Naive B cell (primary cell): ENCODE measurements around the gene PER2. TPM values are rescaled to one million over a fixed set of nuclear protein-coding genes. Genes with fewer than 3 reads are reported as not detected.
A peak's percentile ranks its signal among the peaks of the same experiment; 100 is the strongest.

Experiments used
- ATAC-seq, 2 donors: fragments of 150-1000 bp; cut with Tn5 transposase; 2 replicates each; pipeline ENCODE4 v1.10.0; 2021; ENCODE audit warnings: low read depth in 2 of 2, mild to moderate bottlenecking in 2 of 2, moderate library complexity in 2 of 2
- DNase-seq: peaks from one replicate; pipeline ENCODE4 v3.0.0; 2022
- H3K27ac Mint-ChIP-seq, 6 donors: one replicate each; pipeline ENCODE4 v1.8.0; 2020 to 2022; ENCODE audit warnings: mild to moderate bottlenecking in 6 of 6, mixed read lengths in 6 of 6, moderate library complexity in 5 of 6, inconsistent platforms in 2 of 6
- H3K27me3 Mint-ChIP-seq, 3 donors: one replicate each; pipeline ENCODE4 v1.8.0; 2021 to 2022; ENCODE audit warnings: mixed read lengths in 3 of 3, mild to moderate bottlenecking in 1 of 3
- H3K36me3 Mint-ChIP-seq, 2 donors: one replicate each; pipeline ENCODE4 v1.8.0; 2020 to 2022; ENCODE audit warnings: mixed read lengths in 2 of 2, inconsistent platforms in 1 of 2, mild to moderate bottlenecking in 1 of 2
- H3K4me1 Mint-ChIP-seq, 3 donors: one replicate each; pipeline ENCODE4 v1.8.0; 2020 to 2022; ENCODE audit warnings: mixed read lengths in 3 of 3, inconsistent platforms in 1 of 3, mild to moderate bottlenecking in 1 of 3, moderate library complexity in 1 of 3
- H3K4me3 Mint-ChIP-seq, 8 donors: one replicate each; pipeline ENCODE4 v1.8.0; 2020 to 2022; ENCODE audit warnings: mild to moderate bottlenecking in 8 of 8, mixed read lengths in 8 of 8, moderate library complexity in 8 of 8, inconsistent platforms in 2 of 8
- H3K9me3 Mint-ChIP-seq, 7 donors: one replicate each; pipeline ENCODE4 v1.8.0; 2020 to 2022; ENCODE audit warnings: mixed read lengths in 7 of 7, mild to moderate bottlenecking in 5 of 7, inconsistent platforms in 2 of 7, moderate library complexity in 1 of 7
- polyA plus RNA-seq, 6 donors: library from polyadenylated mRNA; unstranded; fragments of 300-500 nt; fragmentation: Illumina TruSeq; gene quantifications; one replicate each; pipeline ENCODE4 v1.2.3, GENCODE V29; 2021; ENCODE audit warnings: low read depth in 6 of 6

Gene PER2
- polyA plus RNA-seq, 6 donors from 2014 or later, result 3.5 to 11.7 (median 4.5) TPM

DNA sequence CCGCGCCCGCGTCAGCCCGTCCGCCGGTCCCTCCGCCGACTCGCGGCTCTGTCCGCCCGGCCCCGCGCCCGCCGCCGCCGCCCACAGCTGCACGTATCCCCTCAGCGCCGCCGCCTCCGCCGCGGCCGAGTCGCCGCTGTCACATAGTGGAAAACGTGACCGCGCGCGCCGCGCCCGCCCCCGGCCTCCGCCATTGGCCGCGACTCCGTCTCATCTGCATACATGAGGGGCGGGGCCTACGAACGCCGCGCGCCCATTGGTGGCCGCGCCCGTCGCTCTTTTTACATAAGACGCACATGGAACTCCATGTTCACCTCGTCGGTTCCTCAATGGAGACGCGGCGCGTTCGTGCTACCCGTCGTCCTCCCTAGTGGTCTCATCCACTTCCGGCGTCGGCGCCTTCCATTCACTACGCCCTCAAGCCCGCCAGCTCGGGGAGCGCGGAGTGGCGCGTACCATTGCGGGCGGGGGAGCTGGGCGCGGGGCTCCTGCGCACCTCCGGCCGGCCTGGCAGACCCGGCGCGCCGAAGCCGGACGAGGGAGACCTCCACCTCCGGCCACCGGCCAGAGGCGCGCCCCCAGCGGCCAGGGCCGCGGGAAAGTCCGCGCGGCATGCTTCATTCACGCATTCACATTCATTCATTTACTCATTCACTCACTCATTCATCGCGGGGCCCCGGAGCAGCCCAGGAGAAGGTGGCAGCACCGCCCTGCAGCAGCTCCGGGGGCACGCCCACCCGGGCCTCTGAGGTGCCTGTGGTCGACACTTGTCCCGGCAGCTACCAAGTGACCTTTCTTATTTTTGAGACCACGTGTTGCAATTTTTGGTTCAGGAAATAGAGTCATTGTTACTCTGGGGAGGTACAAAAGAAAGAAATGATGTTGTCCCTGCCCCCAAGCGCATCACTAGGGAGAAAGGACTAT is 502 bp upstream of the PER2 start:
- no peaks in the 10 kb centered on the region for H3K27me3 Mint-ChIP-seq
- H3K36me3 Mint-ChIP-seq, result no peaks in the 10 kb centered on the region
- peaks cover 25 to 45% (median 35%) of the 10 kb centered on the region in 3 donors for H3K4me1 Mint-ChIP-seq
- peak overlapping the region; percentile 93 to 98 (median 95) for H3K27ac Mint-ChIP-seq
- H3K4me3 Mint-ChIP-seq, result peak overlapping the region; percentile 91 to 98 (median 95)
- peak; percentile 85 to 87 for ATAC-seq
- no peaks in the 10 kb centered on the region for H3K9me3 Mint-ChIP-seq
- peak; percentile 98 for DNase-seq

- Mint-ChIP-seq H3K9me3 (no peaks in the 10 kb centered on the region), H3K27me3 (no peaks in the 10 kb centered on the region), H3K36me3 (no peaks in the 10 kb centered on the region), H3K4me3 (peak overlapping the region; percentile 78 to 97 (median 90)), H3K27ac (peak overlapping the region; percentile 75 to 96 (median 84)), H3K4me1 (peaks cover 41 to 62% (median 50%) of the 10 kb centered on the region in 3 donors)
- DNase-seq (no peak), ATAC-seq (no peak)
Measured at GRCh38 chr2:238286987-238287736, 1.2 kb downstream of the PER2 start.

DNA sequence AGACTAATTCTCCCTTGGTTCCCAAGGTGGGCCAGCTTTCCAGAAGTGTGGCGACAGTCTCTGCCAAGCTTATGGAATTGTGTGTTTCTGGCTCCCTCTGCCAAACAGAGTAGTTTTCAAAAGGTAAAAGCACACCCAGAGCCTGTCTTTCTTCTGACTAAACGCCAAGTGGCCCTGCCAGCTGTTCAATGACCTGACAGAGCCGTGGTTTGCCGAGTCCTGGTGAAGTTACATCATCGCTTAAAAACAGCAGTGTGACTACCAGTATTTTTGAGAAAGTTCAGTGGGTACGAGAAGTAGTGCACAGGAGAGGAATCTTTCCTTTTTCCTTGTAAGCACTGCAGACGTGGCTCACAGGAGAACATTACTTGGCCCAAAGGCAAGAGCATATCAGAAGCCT is 1.9 kb downstream of the PER2 start:
- Mint-ChIP-seq H3K4me1 (peaks cover 43 to 68% (median 50%) of the 10 kb centered on the region in 3 donors), H3K36me3 (no peaks in the 10 kb centered on the region), H3K9me3 (no peaks in the 10 kb centered on the region), H3K27me3 (no peaks in the 10 kb centered on the region), H3K4me3 (peak overlapping the region; percentile 78 to 97 (median 90)), H3K27ac (peak overlapping the region in 2 of 6 donors; percentile 4 to 63)
- ATAC-seq (no peak), DNase-seq (no peak)

DNA sequence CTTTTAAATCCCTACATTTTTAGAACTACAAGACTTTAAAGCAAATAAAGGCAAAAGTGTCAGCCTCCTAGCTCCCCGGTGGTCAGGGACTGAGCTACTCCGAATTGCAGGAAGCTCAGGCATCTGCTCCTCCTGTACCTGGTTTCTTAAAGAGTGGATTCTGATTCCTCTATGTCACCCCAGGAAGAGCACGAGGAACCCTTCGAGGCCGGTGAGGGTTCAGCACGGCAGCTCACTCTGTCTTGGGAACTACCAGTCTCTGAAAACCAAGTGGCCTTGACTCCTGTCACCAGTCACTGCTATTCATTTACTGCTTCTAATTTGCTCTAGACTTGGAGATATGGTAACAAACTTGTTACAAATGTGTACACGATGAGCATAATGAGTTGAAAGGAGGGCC is 2.3 kb downstream of the PER2 start:
- ATAC-seq (no peak), DNase-seq (no peak)
- Mint-ChIP-seq H3K27me3 (no peaks in the 10 kb centered on the region), H3K4me1 (peaks cover 43 to 72% (median 50%) of the 10 kb centered on the region in 3 donors), H3K9me3 (no peaks in the 10 kb centered on the region), H3K4me3 (peak overlapping the region in 4 of 8 donors; percentile 10 to 92 (median 64)), H3K36me3 (no peaks in the 10 kb centered on the region), H3K27ac (peak overlapping the region in 1 of 6 donors; percentile 24)

- no peak for DNase-seq
- no peak overlapping the region for H3K27ac Mint-ChIP-seq
- peaks cover 43 to 76% (median 50%) of the 10 kb centered on the region in 3 donors for H3K4me1 Mint-ChIP-seq
- peak overlapping the region in 2 of 8 donors; percentile 10 to 92 for H3K4me3 Mint-ChIP-seq
- no peak for ATAC-seq
- no peaks in the 10 kb centered on the region for H3K36me3 Mint-ChIP-seq
- H3K9me3 Mint-ChIP-seq, result no peaks in the 10 kb centered on the region
- H3K27me3 Mint-ChIP-seq, result no peaks in the 10 kb centered on the region
Measured at GRCh38 chr2:238285653-238286082, 2.7 kb downstream of the PER2 start.

GRCh38 chr2:238284802-238285515 is 3.5 kb downstream of the PER2 start:
- no peak for ATAC-seq
- Mint-ChIP-seq H3K27ac (no peak overlapping the region), H3K27me3 (no peaks in the 10 kb centered on the region), H3K4me1 (peaks cover 43 to 76% (median 46%) of the 10 kb centered on the region in 3 donors), H3K9me3 (no peaks in the 10 kb centered on the region), H3K36me3 (no peaks in the 10 kb centered on the region), H3K4me3 (peak overlapping the region in 2 of 8 donors; percentile 49 to 92)
- DNase-seq, result no peak

DNA sequence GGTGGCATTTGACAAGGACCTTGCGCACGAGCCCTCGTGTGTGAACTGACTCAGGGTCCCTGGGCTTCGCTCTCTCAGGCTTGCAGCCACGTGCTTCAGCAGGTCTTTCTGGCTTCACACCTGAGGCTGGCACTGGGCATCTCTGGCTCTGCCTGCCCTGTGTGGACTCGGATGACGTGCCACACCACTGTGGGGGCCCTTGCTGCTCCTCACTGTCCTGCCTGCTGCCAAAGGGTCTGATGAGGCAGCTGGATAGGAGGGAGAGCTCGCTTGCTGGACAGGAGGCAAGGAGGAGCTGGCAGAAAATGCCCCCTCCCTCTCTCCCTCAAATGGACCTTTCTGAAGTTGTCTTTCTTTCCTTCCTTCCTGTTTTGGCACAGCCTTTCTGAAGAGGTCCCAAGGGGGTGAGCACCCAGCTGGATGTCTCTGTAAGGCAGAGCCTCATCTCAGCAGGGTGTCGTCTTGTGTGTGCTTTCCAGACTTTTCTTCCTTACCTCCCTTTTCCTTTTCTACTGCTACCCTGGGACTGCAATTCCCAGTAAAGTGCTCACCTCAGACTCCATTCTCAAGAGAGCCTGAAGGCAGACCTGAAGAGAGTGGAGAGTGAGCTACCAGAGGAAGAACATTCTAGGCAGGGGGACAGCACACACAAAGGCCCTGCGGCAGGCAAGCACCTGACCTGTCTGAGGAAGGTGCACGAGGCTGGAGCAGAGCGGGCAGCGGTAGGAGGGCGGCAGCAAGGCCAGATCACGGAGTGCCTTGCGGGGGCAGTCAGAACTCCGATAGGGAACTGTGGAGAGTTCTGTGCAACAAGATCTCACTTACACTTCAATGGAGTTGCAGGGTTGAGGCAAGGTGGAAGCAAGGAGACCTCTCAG is 5.3 kb downstream of the PER2 start:
- peaks cover 0 to 5% of the 10 kb centered on the region in 2 donors for H3K36me3 Mint-ChIP-seq
- ATAC-seq, result no peak
- no peaks in the 10 kb centered on the region for H3K27me3 Mint-ChIP-seq
- peak overlapping the region in 2 of 8 donors; percentile 10 to 37 for H3K4me3 Mint-ChIP-seq
- H3K4me1 Mint-ChIP-seq, result peaks cover 40 to 80% (median 48%) of the 10 kb centered on the region in 3 donors
- peak overlapping the region in 3 of 6 donors; percentile 36 to 89 (median 37) for H3K27ac Mint-ChIP-seq
- no peak for DNase-seq
- H3K9me3 Mint-ChIP-seq, result no peaks in the 10 kb centered on the region

DNA sequence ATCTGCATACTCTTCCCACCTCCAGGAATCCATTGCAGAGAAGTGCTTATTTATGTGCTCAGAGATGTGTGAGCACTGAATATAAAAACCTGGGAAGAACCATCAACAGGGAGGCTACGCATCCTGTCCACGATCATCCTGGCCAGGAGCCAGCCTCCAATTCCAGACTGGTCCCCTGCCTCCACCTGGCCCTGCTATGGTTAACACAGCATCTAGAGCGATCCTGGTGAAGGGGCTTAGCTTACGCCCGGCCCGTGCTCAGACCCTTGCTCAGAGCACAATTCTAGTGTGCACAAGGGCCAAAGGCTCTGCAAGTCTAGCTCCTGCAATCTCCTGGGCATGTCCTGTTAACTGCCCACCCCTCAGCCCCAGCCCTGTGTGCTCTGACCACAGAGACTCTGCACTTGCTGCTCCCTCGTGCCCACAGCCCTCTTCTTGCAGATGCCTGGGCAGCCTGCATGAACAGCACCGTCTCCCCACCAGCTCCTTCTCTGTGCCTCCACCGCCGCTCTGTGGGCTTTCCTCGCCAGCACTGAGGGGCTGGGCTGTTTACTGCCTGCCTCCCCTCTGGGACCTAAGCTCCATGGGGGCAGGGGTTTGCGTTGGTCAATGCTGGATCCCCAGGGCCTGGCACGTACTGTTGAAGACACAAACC is 6.5 kb downstream of the PER2 start:
- peak overlapping the region in 1 of 6 donors; percentile 25 for H3K27ac Mint-ChIP-seq
- no peaks in the 10 kb centered on the region for H3K27me3 Mint-ChIP-seq
- peaks cover 0 to 7% of the 10 kb centered on the region in 2 donors for H3K36me3 Mint-ChIP-seq
- no peak for ATAC-seq
- no peaks in the 10 kb centered on the region for H3K9me3 Mint-ChIP-seq
- no peak for DNase-seq
- H3K4me3 Mint-ChIP-seq, result peak overlapping the region in 1 of 8 donors; percentile 15
- peaks cover 33 to 72% (median 43%) of the 10 kb centered on the region in 3 donors for H3K4me1 Mint-ChIP-seq

DNA sequence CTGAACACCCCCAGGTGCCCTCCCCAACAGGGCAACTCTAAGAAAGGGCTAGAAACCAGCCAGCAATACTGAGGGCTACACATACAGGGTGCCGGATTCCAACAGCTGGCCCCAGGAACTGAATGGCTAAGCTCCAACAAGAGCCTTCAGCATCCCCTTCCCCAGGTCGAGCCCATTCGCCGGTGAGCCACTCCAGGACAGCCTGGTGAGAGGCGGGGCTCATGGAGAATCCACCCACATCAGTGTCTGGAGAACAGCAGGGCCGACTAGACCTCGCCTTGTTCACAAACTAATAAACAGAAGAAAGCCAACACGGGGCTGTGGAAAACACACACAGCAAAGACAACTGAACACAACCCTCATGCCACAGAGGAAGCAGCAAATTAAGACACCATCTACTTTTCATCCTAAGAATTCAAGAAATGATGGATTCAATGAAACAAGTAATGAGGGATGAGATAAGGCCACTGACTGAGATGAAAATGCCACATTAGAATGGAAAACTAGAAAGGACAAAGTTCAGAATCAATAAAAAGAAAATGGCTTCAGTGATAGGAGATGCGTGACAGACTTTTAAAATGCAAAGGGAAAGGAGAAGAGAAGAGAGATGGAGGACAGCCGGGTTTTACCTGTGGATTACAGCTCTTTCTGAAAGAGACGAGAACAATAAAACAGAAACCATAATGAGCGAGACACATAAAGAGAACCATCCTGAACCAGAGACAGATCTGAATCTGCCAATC is 8.2 kb downstream of the PER2 start:
- H3K4me1 Mint-ChIP-seq, result peaks cover 27 to 60% (median 42%) of the 10 kb centered on the region in 3 donors
- ATAC-seq (no peak), DNase-seq (no peak)
- H3K36me3 Mint-ChIP-seq, result peaks cover 0 to 7% of the 10 kb centered on the region in 2 donors
- H3K27me3 Mint-ChIP-seq, result no peaks in the 10 kb centered on the region
- no peak overlapping the region for H3K4me3 Mint-ChIP-seq
- H3K9me3 Mint-ChIP-seq, result no peaks in the 10 kb centered on the region
- no peak overlapping the region for H3K27ac Mint-ChIP-seq

- no peak for ATAC-seq
- Mint-ChIP-seq H3K4me3 (no peak overlapping the region), H3K9me3 (no peaks in the 10 kb centered on the region), H3K4me1 (peaks cover 22 to 57% (median 38%) of the 10 kb centered on the region in 3 donors), H3K27ac (no peak overlapping the region), H3K27me3 (no peaks in the 10 kb centered on the region), H3K36me3 (peaks cover 7% of the 10 kb centered on the region in 2 donors)
- no peak for DNase-seq
Measured at GRCh38 chr2:238279324-238279682, 9.1 kb downstream of the PER2 start.

DNA sequence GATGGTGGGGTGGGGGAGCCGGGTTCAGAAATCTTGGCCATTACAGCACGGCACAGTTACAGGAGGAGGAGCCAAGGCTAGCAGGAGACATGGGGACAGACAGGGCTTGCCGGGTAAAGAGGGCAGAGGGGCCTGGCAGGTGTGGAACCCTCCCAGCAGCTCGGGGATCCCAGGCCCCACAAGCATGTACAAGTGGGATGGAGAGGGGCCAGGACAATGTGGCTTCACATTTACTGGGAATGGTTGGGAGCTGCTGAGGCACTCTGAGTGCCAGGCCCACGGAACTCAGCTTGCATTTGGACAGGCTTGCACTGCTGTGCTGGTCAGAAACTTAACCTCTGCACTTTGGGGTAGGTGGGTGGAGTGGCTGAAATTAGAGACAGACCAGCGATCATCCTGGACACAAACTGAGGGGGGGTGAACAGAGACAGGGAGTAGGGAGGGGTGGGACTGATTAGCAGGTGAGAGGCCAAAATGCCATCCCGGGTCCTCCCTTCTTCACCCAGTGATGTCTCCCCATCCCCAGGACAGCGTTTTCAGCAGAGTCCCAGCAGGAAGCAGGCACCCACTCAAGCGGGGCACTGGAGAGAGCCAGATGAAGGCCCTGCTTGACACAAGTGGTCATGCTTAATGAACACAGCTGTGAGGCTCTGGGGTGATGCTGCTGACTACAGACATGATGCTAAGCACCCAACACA is 9.6 kb downstream of the PER2 start:
- H3K9me3 Mint-ChIP-seq, result no peaks in the 10 kb centered on the region
- H3K4me1 Mint-ChIP-seq, result peaks cover 17 to 52% (median 36%) of the 10 kb centered on the region in 3 donors
- DNase-seq, result no peak
- ATAC-seq, result no peak
- peak overlapping the region in 1 of 6 donors; percentile 56 for H3K27ac Mint-ChIP-seq
- no peak overlapping the region for H3K4me3 Mint-ChIP-seq
- no peaks in the 10 kb centered on the region for H3K27me3 Mint-ChIP-seq
- H3K36me3 Mint-ChIP-seq, result peaks cover 7% of the 10 kb centered on the region in 2 donors
